ENCODE data around the gene FCSK. TPM values are rescaled to one million over a fixed set of nuclear protein-coding genes. Genes with fewer than 3 reads are reported as not detected.
A peak's percentile ranks its signal among the peaks of the same experiment; 100 is the strongest.
"Not testable (repeated sequence)": the region's sequence is repeated elsewhere in the genome, so short reads cannot be mapped to it uniquely, and the experiment has no call there.

The FCSK gene
- total RNA-seq, 2 experiments from 2014 or later, result 24.3 to 26.0 TPM

DNA sequence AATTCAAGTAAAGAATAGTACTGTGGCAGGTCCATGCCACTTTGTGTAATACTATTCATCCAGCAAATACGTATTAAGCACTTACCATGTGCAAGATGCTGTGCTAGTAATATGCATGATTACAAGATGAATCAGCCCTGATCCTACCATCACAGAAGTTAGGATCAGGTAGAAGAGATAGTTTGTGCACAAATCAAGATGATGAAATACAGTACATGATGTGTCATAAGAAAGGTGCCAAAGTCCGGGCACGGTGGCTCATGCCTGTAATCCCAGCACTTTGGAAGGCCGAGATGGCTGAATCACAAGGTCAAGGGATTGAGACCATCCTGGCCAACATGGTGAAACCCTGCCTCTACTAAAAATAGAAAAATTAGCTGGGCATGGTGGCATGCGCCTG is 58.1 kb downstream of the FCSK start:
- H3K9me3 Mint-ChIP-seq, result no peaks in the 10 kb centered on the region
- DNase-seq (no peak), ATAC-seq (ENCODE audit: low read depth) (no peak)
- H3K4me1 Mint-ChIP-seq, result peaks cover 7% of the 10 kb centered on the region
- no peaks in the 10 kb centered on the region for H3K27me3 Mint-ChIP-seq
- peaks cover 26% of the 10 kb centered on the region for H3K36me3 Mint-ChIP-seq
- no peak overlapping the region for H3K4me3 Mint-ChIP-seq
- POLR2A ChIA-PET, result no interaction called here
- no peak overlapping the region for H3K27ac Mint-ChIP-seq

DNA sequence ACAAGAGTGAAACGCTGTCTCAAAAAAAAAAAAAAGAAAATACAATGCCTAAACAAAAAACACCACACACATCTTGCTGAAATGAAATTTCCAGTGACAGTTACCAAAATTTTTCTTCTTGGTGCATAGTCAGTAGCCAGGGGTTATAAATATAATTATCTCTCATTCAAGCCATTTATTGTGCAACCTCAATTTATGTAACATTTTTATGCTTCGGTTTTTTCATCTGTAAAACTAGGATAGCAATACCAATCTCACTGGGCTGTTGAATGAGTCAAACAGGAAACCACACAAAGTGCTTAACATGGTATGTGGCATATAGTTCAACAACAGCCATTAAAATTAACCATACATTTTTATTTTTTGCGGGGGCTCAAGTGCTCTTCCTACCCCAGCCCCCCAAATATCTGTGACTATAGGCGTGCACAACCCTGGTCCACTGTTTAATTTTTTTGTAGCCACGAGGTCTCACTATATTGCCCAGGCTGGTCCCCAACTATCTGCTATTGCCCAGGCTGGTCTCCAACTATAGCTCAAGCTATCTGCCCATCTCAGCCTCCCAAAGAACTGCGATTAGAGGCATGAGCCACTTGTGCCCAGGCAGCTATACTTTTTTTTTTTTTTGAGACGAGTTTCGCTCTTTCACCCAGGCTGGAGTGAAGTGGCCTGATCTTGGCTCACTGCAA is 66.4 kb downstream of the FCSK start:
- no peaks in the 10 kb centered on the region for H3K27me3 Mint-ChIP-seq
- peaks cover 24% of the 10 kb centered on the region for H3K4me1 Mint-ChIP-seq
- peak overlapping the region; percentile 91 for H3K27ac Mint-ChIP-seq
- peak; percentile 46 for ATAC-seq (ENCODE audit: low read depth)
- POLR2A ChIA-PET, result interaction anchor here (0.7 to 1.0 kb wide), 5 partner anchors 12 to 269 kb away, joined by 3 to 7 read pairs (median 4); partner anchors contain the start of genes AARS1 and EXOSC6
- H3K9me3 Mint-ChIP-seq, result no peaks in the 10 kb centered on the region
- peak overlapping the region; percentile 97 for H3K4me3 Mint-ChIP-seq
- peak; percentile 31 for DNase-seq
- H3K36me3 Mint-ChIP-seq, result peaks cover 24% of the 10 kb centered on the region

DNA sequence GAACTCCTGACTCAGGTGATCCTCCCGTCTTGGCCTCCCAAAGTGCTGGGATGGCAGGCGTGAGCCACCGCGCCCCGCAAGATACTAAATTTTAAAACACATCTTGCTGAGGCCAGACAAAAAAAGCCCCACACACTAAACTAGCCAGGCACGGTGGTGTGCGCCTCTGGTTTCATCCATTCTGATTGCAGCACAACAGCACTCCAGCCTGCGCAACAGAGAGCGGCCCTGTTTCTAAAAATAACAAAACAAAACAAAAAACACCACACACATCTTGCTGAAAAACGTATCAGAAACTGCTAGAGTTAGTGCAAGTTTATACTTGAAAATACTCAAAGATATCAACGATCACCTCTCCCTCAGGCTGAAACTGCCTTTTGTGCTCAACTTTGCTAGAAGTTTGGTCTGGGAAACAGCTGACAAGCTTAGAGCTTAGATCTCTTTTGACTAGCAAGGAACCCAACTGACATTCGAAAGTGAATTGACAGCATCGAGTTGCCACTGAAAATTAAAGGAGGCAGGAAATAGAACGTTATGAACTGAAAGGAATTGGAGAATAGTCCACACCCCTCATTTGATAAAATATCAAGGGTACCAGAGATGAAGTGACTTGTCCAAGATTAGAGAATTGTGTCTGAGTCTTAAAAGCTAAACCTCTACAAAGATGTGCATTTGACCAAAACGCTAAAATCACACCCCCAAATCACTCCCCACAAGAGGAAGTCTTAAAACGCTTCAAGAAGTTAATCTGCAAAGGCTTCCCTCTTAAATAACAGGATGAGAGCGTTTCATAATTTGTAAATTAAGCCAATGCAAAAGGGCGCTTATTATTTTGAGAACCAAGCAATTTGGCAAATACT is 68.1 kb downstream of the FCSK start:
- H3K27ac Mint-ChIP-seq, result peak overlapping the region; percentile 98
- POLR2A ChIA-PET, result interaction anchor here (0.7 to 4.5 kb wide), 18 partner anchors 10 to 270 kb away, joined by 3 to 63 read pairs (median 3); partner anchors contain the start of genes AARS1, DDX19A, DDX19B and EXOSC6
- H3K4me1 Mint-ChIP-seq, result peaks cover 37% of the 10 kb centered on the region
- peaks cover 32% of the 10 kb centered on the region for H3K36me3 Mint-ChIP-seq
- no peaks in the 10 kb centered on the region for H3K27me3 Mint-ChIP-seq
- DNase-seq, result no peak
- no peak for ATAC-seq (ENCODE audit: low read depth)
- H3K4me3 Mint-ChIP-seq, result peak overlapping the region; percentile 97
- no peaks in the 10 kb centered on the region for H3K9me3 Mint-ChIP-seq

DNA sequence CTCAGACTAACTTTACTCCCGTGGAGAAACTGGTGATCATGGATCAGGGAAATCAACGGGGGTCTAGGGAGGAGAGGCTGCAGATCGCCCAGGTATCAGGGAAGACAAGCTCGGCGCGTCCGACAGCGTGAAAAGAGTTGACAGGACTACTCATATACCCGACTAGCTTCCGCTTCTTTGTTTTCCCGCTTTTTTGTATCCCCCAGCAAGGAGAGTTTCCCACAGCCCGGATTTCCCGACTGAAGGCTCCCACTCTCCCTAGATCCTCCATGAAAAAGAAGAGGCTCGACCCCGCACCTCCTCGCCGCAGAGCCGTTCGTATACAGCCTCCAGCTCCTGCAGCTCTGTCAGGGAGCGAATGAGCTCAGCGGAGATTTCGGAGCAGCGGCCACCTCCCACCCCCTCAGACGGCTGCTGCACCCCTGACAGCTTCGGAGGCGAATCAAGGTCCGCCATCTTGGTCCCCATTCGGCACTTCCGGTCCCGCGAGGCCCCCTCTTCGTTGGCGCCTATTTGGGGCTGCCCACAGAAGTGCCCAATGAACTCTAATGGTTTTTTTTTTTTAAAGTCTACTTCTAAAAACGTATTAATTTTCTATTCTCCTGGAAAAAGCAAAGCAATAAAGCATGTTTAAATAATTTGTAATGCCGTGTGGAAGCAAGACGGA is 68.8 kb downstream of the FCSK start, which contains the start of gene COG4:
Gene COG4 (minus strand): TSS at position 479 of the 667 bp plus-strand sequence. CDS start 11 bp downstream, at position 468.
- peak; percentile 70 for ATAC-seq (ENCODE audit: low read depth)
- Mint-ChIP-seq H3K4me1 (peaks cover 38% of the 10 kb centered on the region), H3K36me3 (peaks cover 31% of the 10 kb centered on the region), H3K9me3 (no peaks in the 10 kb centered on the region), H3K4me3 (peak within 1 kb of the TSS; percentile 97), H3K27ac (peak within 1 kb of the TSS; percentile 98), H3K27me3 (no peaks in the 10 kb centered on the region)
- POLR2A ChIA-PET, result interaction anchor here (0.7 to 4.5 kb wide), 19 partner anchors 10 to 271 kb away, joined by 3 to 63 read pairs (median 3); partner anchors contain the start of genes AARS1, DDX19A, DDX19B and EXOSC6
- peak; percentile 88 for DNase-seq

DNA sequence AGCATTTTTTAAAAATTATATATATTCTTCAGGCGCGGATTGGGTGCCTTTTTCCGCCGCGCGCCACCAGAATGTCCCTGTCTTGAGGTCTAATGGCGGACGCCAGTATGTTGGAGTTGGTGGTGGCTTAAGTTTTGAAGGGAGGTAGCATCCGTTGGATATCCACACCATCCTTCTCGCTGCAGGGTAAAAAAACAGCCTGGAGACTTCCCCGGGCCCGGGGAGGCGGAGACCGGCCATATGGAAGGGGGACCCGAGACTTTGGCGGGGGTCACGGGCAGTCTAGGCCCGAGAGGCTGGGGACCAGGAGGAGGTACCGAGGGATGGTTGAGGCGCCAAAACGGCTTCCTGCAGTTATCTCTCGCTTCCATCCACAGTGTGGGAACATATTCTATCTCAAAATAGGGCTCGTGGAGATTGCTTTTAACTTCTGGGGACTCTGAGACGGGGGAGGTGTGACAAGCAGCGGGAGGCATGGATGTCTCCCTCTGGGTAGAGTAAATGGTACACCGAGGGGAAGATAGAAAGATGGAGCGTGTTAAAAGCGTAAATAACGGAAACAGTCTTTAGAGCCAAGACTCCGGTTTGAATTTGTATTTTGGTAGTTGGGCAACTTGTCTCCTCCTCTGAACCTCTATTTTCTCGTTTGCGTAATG is 69.5 kb downstream of the FCSK start, which contains the start of gene SF3B3:
Gene SF3B3 (plus strand): TSS at position 74 of the 656 bp plus-strand sequence. CDS start 2,841 bp downstream, outside the sequence.
- Mint-ChIP-seq H3K27ac (peak within 1 kb of the TSS; percentile 98), H3K27me3 (no peaks in the 10 kb centered on the region), H3K4me1 (peaks cover 43% of the 10 kb centered on the region), H3K9me3 (no peaks in the 10 kb centered on the region), H3K36me3 (peaks cover 36% of the 10 kb centered on the region), H3K4me3 (peak within 1 kb of the TSS; percentile 97)
- DNase-seq (peak; percentile 81), ATAC-seq (ENCODE audit: low read depth) (peak; percentile 62)
- POLR2A ChIA-PET, result interaction anchor here (0.7 to 4.5 kb wide), 11 partner anchors 15 to 235 kb away, joined by 3 to 63 read pairs (median 4); partner anchors contain the start of genes AARS1 and DDX19A

GRCh38 chr16:70524399-70524825 is 70.0 kb downstream of the FCSK start:
- H3K27ac Mint-ChIP-seq, result peak overlapping the region; percentile 98
- H3K36me3 Mint-ChIP-seq, result peaks cover 39% of the 10 kb centered on the region
- H3K9me3 Mint-ChIP-seq; ATAC-seq (ENCODE audit: low read depth); H3K27me3 Mint-ChIP-seq: not testable (repeated sequence)
- POLR2A ChIA-PET, result interaction anchor here (0.7 to 4.5 kb wide), 10 partner anchors 10 to 274 kb away, joined by 3 to 63 read pairs (median 4); partner anchors contain the start of genes AARS1 and DDX19A
- peak; percentile 55 for DNase-seq
- H3K4me1 Mint-ChIP-seq, result peaks cover 49% of the 10 kb centered on the region
- H3K4me3 Mint-ChIP-seq, result peak overlapping the region; percentile 97

GRCh38 chr16:70526403-70526802 is 72.0 kb downstream of the FCSK start:
- Mint-ChIP-seq H3K27me3 (no peaks in the 10 kb centered on the region), H3K4me1 (peaks cover 38% of the 10 kb centered on the region), H3K27ac (peak overlapping the region; percentile 77), H3K36me3 (peaks cover 43% of the 10 kb centered on the region), H3K4me3 (peak overlapping the region; percentile 84), H3K9me3 (no peaks in the 10 kb centered on the region)
- POLR2A ChIA-PET, result interaction anchor here (1.1 to 4.5 kb wide), 3 partner anchors 22 to 238 kb away, joined by 3 to 63 read pairs (median 15); partner anchors contain the start of gene AARS1
- no peak for DNase-seq
- no peak for ATAC-seq (ENCODE audit: low read depth)

GRCh38 chr16:70527315-70527996 is 73.1 kb downstream of the FCSK start:
- no peaks in the 10 kb centered on the region for H3K27me3 Mint-ChIP-seq
- H3K4me3 Mint-ChIP-seq, result peak overlapping the region; percentile 84
- POLR2A ChIA-PET, result no interaction called here

DNA sequence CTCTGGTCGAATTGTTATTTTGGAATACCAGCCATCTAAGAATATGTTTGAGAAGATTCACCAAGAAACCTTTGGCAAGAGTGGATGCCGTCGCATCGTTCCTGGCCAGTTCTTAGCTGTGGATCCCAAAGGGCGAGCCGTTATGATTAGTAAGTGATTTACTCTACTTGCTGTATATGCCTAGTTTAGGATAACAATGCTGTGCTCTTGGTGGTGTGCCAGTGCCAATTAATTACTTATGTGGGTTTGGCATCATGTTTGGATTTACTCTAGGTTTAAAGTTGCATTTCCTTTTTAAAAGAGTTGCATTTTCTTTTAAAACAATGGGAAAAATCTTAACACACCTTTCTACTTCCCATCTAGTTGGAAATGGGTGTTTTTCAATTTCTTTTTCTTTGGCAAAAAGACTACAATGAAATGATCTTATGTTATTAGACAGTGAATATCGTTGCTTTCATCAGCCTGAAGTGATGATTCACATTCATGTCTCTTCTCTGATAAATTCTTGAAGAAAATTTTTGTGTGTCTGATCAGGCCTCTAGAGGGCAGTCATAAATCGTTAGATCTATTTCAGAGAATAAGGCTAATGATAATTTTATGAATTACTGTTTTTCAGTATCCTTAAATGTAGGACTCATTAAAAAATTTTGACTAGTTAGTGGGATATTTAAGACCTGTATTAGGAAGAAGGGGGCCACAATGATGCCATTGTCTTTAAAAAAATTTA is 74.8 kb downstream of the FCSK start:
- ATAC-seq (ENCODE audit: low read depth), result no peak
- Mint-ChIP-seq H3K4me1 (peaks cover 36% of the 10 kb centered on the region), H3K27ac (no peak overlapping the region), H3K27me3 (no peaks in the 10 kb centered on the region), H3K36me3 (peaks cover 51% of the 10 kb centered on the region), H3K9me3 (no peaks in the 10 kb centered on the region), H3K4me3 (peak overlapping the region; percentile 55)
- POLR2A ChIA-PET, result no interaction called here
- no peak for DNase-seq

More at GRCh38 chr16:70527315-70527996, 73.1 kb downstream of the FCSK start:
- H3K36me3 Mint-ChIP-seq, result peaks cover 46% of the 10 kb centered on the region
- H3K4me1 Mint-ChIP-seq, result peaks cover 36% of the 10 kb centered on the region
- no peaks in the 10 kb centered on the region for H3K9me3 Mint-ChIP-seq
- H3K27ac Mint-ChIP-seq, result peak overlapping the region; percentile 77
- no peak for ATAC-seq (ENCODE audit: low read depth)
- DNase-seq, result no peak
